Femur (tissue), 1 donor: Measurements from ENCODE around the gene FAM20A.

Experiments
- DNase-seq: peaks from one replicate; pipeline ENCODE4 v3.0.0-alpha.2; 2017

The FAM20A gene

GRCh38 chr17:68489919-68490318 is 111.2 kb downstream of the FAM20A start:
- DNase-seq = no peak
